Fibroblast of the aortic adventitia (primary cell): ENCODE results near the gene RSPO4. TPM values are rescaled to one million over a fixed set of nuclear protein-coding genes. Genes with fewer than 3 reads are reported as not detected.

Experiments
- total RNA-seq: library from RNA; depleted of rRNA; stranded (reverse); fragments of >200 nt; gene quantifications from 2 replicates; pipeline ENCODE4 v1.2.3, GENCODE V29; 2012; ENCODE audit warnings: low replicate concordance

RSPO4 gene
- total RNA-seq, 1 donor: not detected

Other genes with a start within 250 kb of the RSPO4 start
- not detected in 2 replicates for gene SLC52A3, start 233.8 kb downstream of the RSPO4 start, total RNA-seq
- gene FAM110A, start 168.6 kb downstream of the RSPO4 start, total RNA-seq: 5.4 and 5.5 TPM in 2 replicates
- gene ANGPT4, start 86.0 kb downstream of the RSPO4 start, total RNA-seq: not detected in 2 replicates
- 62.1 and 142 TPM in 2 replicates for gene PSMF1, start 116.3 kb upstream of the RSPO4 start, total RNA-seq
- not detected in 2 replicates for gene TMEM74B, start 182.7 kb upstream of the RSPO4 start, total RNA-seq
- 0.09 TPM in 1 of 2 replicates, not detected in the other for gene C20orf202, start 201.1 kb upstream of the RSPO4 start, total RNA-seq
- gene RAD21L1, start 223.7 kb upstream of the RSPO4 start, total RNA-seq: not detected in 2 replicates